CD4-positive, alpha-beta T cell treated with Interferon alpha-2 for 1 hour (primary cell): ENCODE data around the gene SLC48A1.
"Not testable (repeated sequence)": the region's sequence is repeated elsewhere in the genome, so short reads cannot be mapped to it uniquely, and the experiment has no call there.

Experiments used
- DNase-seq, 2 donors: peaks; one replicate each; pipeline ENCODE4 v3.0.0-alpha.2; 2020 to 2022

Gene SLC48A1

GRCh38 chr12:47813511-47814196 is 40.6 kb downstream of the SLC48A1 start:
- peak; percentile 30 to 48 for DNase-seq

- DNase-seq = peak in 1 of 2 donors; percentile 30
Measured at GRCh38 chr12:47814539-47815170, 41.6 kb downstream of the SLC48A1 start.

- not testable (repeated sequence) for DNase-seq
Measured at GRCh38 chr12:47815447-47815846, 42.4 kb downstream of the SLC48A1 start.

GRCh38 chr12:47816403-47817271 is 43.6 kb downstream of the SLC48A1 start:
- no peak for DNase-seq

GRCh38 chr12:47817272-47818006 is 44.4 kb downstream of the SLC48A1 start:
- peak in 1 of 2 donors; percentile 40 for DNase-seq

- DNase-seq = no peak
Measured at GRCh38 chr12:47818007-47818376, 45.0 kb downstream of the SLC48A1 start.

GRCh38 chr12:47818467-47819137 is 45.6 kb downstream of the SLC48A1 start:
- peak; percentile 24 to 57 for DNase-seq

GRCh38 chr12:47819138-47819895 is 46.3 kb downstream of the SLC48A1 start:
- peak; percentile 39 to 56 for DNase-seq

- DNase-seq = peak; percentile 74 to 80
Measured at GRCh38 chr12:47819896-47820630, 47.0 kb downstream of the SLC48A1 start, which contains the start of gene HDAC7. HDAC7 (minus strand) TSS chr12:47819903; CDS start chr12:47819785, 118 bp downstream.

- no peak for DNase-seq
Measured at GRCh38 chr12:47820631-47821345, 47.8 kb downstream of the SLC48A1 start.

GRCh38 chr12:47821346-47821706 is 48.3 kb downstream of the SLC48A1 start:
- no peak for DNase-seq

GRCh38 chr12:47822401-47822800 is 49.4 kb downstream of the SLC48A1 start:
- no peak for DNase-seq

GRCh38 chr12:47822863-47823262 is 49.8 kb downstream of the SLC48A1 start:
- DNase-seq = no peak

- DNase-seq = no peak
Measured at GRCh38 chr12:47823422-47824086, 50.5 kb downstream of the SLC48A1 start.

GRCh38 chr12:47824198-47824597 is 51.2 kb downstream of the SLC48A1 start:
- DNase-seq = peak; percentile 42 to 69

- no peak for DNase-seq
Measured at GRCh38 chr12:47824635-47825034, 51.6 kb downstream of the SLC48A1 start.

- DNase-seq = no peak
Measured at GRCh38 chr12:47825173-47825639, 52.2 kb downstream of the SLC48A1 start.

GRCh38 chr12:47828008-47828975 is 55.3 kb downstream of the SLC48A1 start:
- no peak for DNase-seq
